Esophagus muscularis mucosa (tissue), 4 donors: Measurements from ENCODE around the gene PAWR. TPM values are rescaled to one million over a fixed set of nuclear protein-coding genes. Genes with fewer than 3 reads are reported as not detected.

Experiments used
- DNase-seq: peaks from one replicate; pipeline ENCODE4 v3.0.0-alpha.2; 2017; ENCODE audit errors: extremely low spot score
- H3K27ac ChIP-seq, 4 donors: fragments of 200-600 bp; sonication (generic); replicated peaks in 1 of 4; 1 replicate in 3 of 4; 2 replicates in 1 of 4; pipeline ENCODE4 v1.5.1; 2016 to 2019; ENCODE audit warnings: mild to moderate bottlenecking in 1 of 4
- H3K27me3 ChIP-seq, 4 donors: fragments of 200-600 bp; sonication (generic); one replicate each; pipeline versions ENCODE4 v1.5.1 to v1.6.0; 2016 to 2019
- H3K36me3 ChIP-seq, 4 donors: fragments of 200-600 bp; sonication (generic); one replicate each; pipeline ENCODE4 v1.5.1; 2016 to 2019
- H3K4me1 ChIP-seq, 4 donors: fragments of 200-600 bp; sonication (generic); one replicate each; pipeline ENCODE4 v1.5.1; 2016 to 2019
- H3K4me3 ChIP-seq, 4 donors: fragments of 200-600 bp; sonication (generic); 1 replicate in 2 of 4; 2 replicates in 2 of 4; pipeline ENCODE4 v1.5.1; 2016 to 2019; ENCODE audit warnings: mild to moderate bottlenecking in 4 of 4, moderate library complexity in 1 of 4
- H3K9me3 ChIP-seq, 4 donors: fragments of 200-600 bp; sonication (generic); 1 replicate in 3 of 4; 2 replicates in 1 of 4; pipeline ENCODE4 v1.5.1; 2016 to 2019
- EP300 ChIP-seq: sonication (generic); formaldehyde crosslinking; IDR thresholded peaks from one replicate; pipeline ENCODE4 v1.6.1; 2017; ENCODE audit warnings: antibody characterized with exemption
- POLR2A ChIP-seq: fragments of 450-650 bp; IDR thresholded peaks from one replicate; pipeline ENCODE4 v1.6.1; 2017; ENCODE audit warnings: antibody characterized with exemption, moderate library complexity, mild to moderate bottlenecking, low read depth
- POLR2AphosphoS5 ChIP-seq, 2 donors: sonication (generic); formaldehyde crosslinking; IDR thresholded peaks; one replicate each; pipeline ENCODE4 v1.6.1; 2017; ENCODE audit warnings: antibody characterized with exemption in 2 of 2
- WGBS: methylation state at CpG from one replicate; pipeline ENCODE4 v1.1.5; 2018; 5-methylcytosine and 5-hydroxymethylcytosine counted together
- intact Hi-C: fragments of 100-400 bp; cut with DNase I; formaldehyde crosslinking; loops from one replicate; pipeline ENCODE4 v1.15.1; 2023
- total RNA-seq, 4 donors: library from RNA; depleted of rRNA; stranded (reverse); fragments of >200 nt; gene quantifications; one replicate each; pipeline versions ENCODE4 v1.1.0 to v1.2.1, GENCODE V29; 2016
- TF ChIP-seq, protein P1 (sequence below), 3 experiments: fragments of 200-600 bp in 2 of 3; fragments of 450-650 bp in 1 of 3; sonication (generic) in 2 of 3; IDR thresholded peaks; one replicate each; pipeline ENCODE4 v1.5.1; 2017 to 2019; ENCODE audit warnings: antibody characterized with exemption in 3 of 3, mild to moderate bottlenecking in 2 of 3, moderate library complexity in 1 of 3

PAWR gene
- total RNA-seq, 4 donors from 2014 or later = 63.1 to 127 (median 97.9) TPM

- no peak overlapping the region for H3K27ac ChIP-seq
- no peaks in the 10 kb centered on the region for H3K9me3 ChIP-seq
- TF ChIP-seq, protein P1, sequence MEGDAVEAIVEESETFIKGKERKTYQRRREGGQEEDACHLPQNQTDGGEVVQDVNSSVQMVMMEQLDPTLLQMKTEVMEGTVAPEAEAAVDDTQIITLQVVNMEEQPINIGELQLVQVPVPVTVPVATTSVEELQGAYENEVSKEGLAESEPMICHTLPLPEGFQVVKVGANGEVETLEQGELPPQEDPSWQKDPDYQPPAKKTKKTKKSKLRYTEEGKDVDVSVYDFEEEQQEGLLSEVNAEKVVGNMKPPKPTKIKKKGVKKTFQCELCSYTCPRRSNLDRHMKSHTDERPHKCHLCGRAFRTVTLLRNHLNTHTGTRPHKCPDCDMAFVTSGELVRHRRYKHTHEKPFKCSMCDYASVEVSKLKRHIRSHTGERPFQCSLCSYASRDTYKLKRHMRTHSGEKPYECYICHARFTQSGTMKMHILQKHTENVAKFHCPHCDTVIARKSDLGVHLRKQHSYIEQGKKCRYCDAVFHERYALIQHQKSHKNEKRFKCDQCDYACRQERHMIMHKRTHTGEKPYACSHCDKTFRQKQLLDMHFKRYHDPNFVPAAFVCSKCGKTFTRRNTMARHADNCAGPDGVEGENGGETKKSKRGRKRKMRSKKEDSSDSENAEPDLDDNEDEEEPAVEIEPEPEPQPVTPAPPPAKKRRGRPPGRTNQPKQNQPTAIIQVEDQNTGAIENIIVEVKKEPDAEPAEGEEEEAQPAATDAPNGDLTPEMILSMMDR (IDR thresholded peaks at IDR 0.05) = no peak
- intact Hi-C loops = loop anchor here (5.0 to 10.0 kb wide), 2 partner anchors 135 to 633 kb away; no protein-coding TSS in a partner anchor
- H3K4me1 ChIP-seq = peaks cover 19 to 50% (median 42%) of the 10 kb centered on the region in 4 donors
- DNase-seq = no peak
- 70% methylated on average over 6 of the region's 6 CpGs for WGBS
- H3K27me3 ChIP-seq = no peaks in the 10 kb centered on the region
- no peak overlapping the region for H3K4me3 ChIP-seq
- H3K36me3 ChIP-seq = peaks cover 0 to 14% (median 0%) of the 10 kb centered on the region in 4 donors
Measured at GRCh38 chr12:79552192-79552591, 138.6 kb downstream of the PAWR start.

- H3K4me1 ChIP-seq = peaks cover 16 to 39% (median 33%) of the 10 kb centered on the region in 4 donors
- no peaks in the 10 kb centered on the region for H3K9me3 ChIP-seq
- no peak overlapping the region for H3K27ac ChIP-seq
- TF ChIP-seq EP300 = no peak
- no peak for TF ChIP-seq POLR2A
- intact Hi-C loops = loop anchor here (5.0 to 10.0 kb wide), 2 partner anchors 138 to 635 kb away; no protein-coding TSS in a partner anchor
- DNase-seq = no peak
- peaks cover 0 to 14% (median 0%) of the 10 kb centered on the region in 4 donors for H3K36me3 ChIP-seq
- no peaks in the 10 kb centered on the region for H3K27me3 ChIP-seq
- H3K4me3 ChIP-seq = no peak overlapping the region
- WGBS = 83% methylated on average over 4 of the region's 4 CpGs
Measured at GRCh38 chr12:79549531-79550271, 141.1 kb downstream of the PAWR start.

GRCh38 chr12:79548610-79548924 is 142.2 kb downstream of the PAWR start:
- Histone ChIP-seq H3K4me3 (no peak overlapping the region), H3K36me3 (peaks cover 0 to 8% (median 0%) of the 10 kb centered on the region in 4 donors), H3K27me3 (no peaks in the 10 kb centered on the region), H3K9me3 (no peaks in the 10 kb centered on the region), H3K27ac (peak overlapping the region in 1 of 4 donors; percentile 30), H3K4me1 (peaks cover 16 to 39% (median 33%) of the 10 kb centered on the region in 4 donors)
- no peak for DNase-seq
- intact Hi-C loops = no loop called here
- TF ChIP-seq POLR2A (no peak), EP300 (no peak), POLR2AphosphoS5 (IDR thresholded peaks at IDR 0.05) (no peak)
- TF ChIP-seq, protein P1 (IDR thresholded peaks at IDR 0.05) = no peak

DNA sequence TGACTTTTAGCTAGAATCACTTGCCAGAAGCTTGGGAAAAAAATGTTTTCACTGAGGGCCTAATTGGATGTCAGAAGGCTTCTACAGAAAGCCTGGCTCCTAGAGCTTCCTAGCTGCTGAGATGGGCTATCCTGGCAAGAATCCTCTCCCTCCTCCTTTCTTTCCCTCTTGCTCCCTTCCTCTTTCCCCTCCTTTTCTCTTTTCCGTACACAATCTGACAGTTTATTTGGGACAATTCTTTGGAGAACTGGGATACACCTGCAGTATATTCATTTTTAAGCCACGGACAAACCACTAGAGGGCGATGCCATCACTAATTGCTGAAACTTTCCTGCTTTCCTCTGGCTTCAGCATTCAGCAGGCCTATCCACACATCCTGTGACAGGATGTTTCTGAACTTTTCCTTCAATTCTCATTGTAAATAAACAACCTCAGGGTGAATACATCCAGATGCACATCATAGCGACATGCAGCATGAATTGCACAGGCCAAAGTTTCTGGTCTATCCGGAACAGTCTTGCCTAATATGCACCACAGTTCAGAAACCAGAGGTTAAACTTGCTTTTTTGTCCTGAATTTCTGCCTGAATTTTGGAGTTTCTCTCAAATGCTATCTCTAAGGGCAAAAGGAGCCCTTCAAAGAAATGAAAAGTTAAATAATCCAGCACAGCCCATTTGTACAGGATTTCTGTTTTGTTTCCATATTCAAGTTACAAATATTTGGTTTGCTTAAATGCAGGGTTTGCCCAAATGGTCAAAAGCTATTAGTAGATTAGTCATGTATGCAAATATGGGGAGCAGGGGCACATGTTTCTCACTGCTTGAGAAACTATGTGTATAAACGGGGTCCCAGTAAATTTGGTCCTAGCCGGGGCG is 142.8 kb downstream of the PAWR start:
- 47% methylated on average over 8 of the region's 8 CpGs for WGBS
- DNase-seq = no peak
- Histone ChIP-seq H3K9me3 (no peaks in the 10 kb centered on the region), H3K4me3 (no peak overlapping the region), H3K36me3 (peaks cover 0 to 4% (median 0%) of the 10 kb centered on the region in 4 donors), H3K4me1 (peaks cover 16 to 39% (median 33%) of the 10 kb centered on the region in 4 donors), H3K27ac (peak overlapping the region in 3 of 4 donors; percentile 12 to 30 (median 17)), H3K27me3 (no peaks in the 10 kb centered on the region)
- TF ChIP-seq POLR2AphosphoS5 (IDR thresholded peaks at IDR 0.05) (no peak), EP300 (no peak), POLR2A (no peak)
- TF ChIP-seq, protein P1 (IDR thresholded peaks at IDR 0.05) = peak; percentile 48 to 67 (median 62)
- intact Hi-C loops = no loop called here
